HepG2 (cell line): ENCODE measurements around the gene MAD2L2. TPM values are rescaled to one million over a fixed set of nuclear protein-coding genes. Genes with fewer than 3 reads are reported as not detected.
A peak's percentile ranks its signal among the peaks of the same experiment; 100 is the strongest.

Source experiments
- ATAC-seq: fragments of 200-7000 bp; cut with Tn5 transposase; 3 replicates; pipeline ENCODE4 v1.9.1; 2020; ENCODE audit warnings: mild to moderate bottlenecking, moderate library complexity
- BruUV-seq: library from RNA; stranded (reverse); fragments of 400-500 nt; replicated peaks from 2 replicates; lab custom pipeline; 2021; lab: Mats Ljungman, UMichigan
- CTCF ChIA-PET: fragments of 300-600 bp; formaldehyde crosslinking; extraction: SDS; loops from one replicate; lab custom pipeline; 2021; ENCODE audit warnings: low total read pairs, inconsistent platforms, low intra/inter-chr PET ratio; lab: Yijun Ruan, JAX
- POLR2A ChIA-PET: fragments of 350-600 bp; sonication (Branson Sonifier 250); formaldehyde crosslinking; loops from one replicate; lab custom pipeline; 2020; ENCODE audit warnings: antibody characterized with exemption, inconsistent platforms; lab: Yijun Ruan, JAX
- DNase-seq: peaks from one replicate; pipeline ENCODE4 v3.0.0-alpha.2; 2015; ENCODE audit warnings: low spot score
- FAIRE-seq: peaks from 3 replicates; lab custom pipeline; 2011; peaks lifted over from hg19 to GRCh38; lab: Jason Lieb, UNC
- H2AFZ ChIP-seq: one replicate; pipeline ENCODE4 v1.6.1; 2011; ENCODE audit warnings: low read length, inconsistent platforms
- H3K27ac ChIP-seq: fragments of 300-600 bp; 3 replicates; pipeline ENCODE4 v1.8.0; 2011; ENCODE audit warnings: mixed run types, mild to moderate bottlenecking, mixed read lengths, low read length, inconsistent platforms; ENCODE audit not compliant: insufficient read depth; ENCODE audit errors: extremely low read length
- H3K27me3 ChIP-seq, 2 experiments: fragments of 200-600 bp in 1 of 2; 2 replicates in 1 of 2; 3 replicates in 1 of 2; pipeline versions ENCODE4 v1.6.0 to v1.8.0; 2011; ENCODE audit warnings: low read length in 2 of 2, mild to moderate bottlenecking in 2 of 2, moderate library complexity in 2 of 2, inconsistent platforms in 1 of 2; ENCODE audit not compliant: insufficient read depth in 2 of 2, control insufficient read depth in 1 of 2
- H3K36me3 ChIP-seq, 2 experiments: fragments of 200-600 bp in 1 of 2; replicated peaks in 1 of 2; 2 replicates in 1 of 2; 3 replicates in 1 of 2; pipeline versions ENCODE4 v1.5.1 to v1.8.0; 2011; ENCODE audit warnings: low read length in 2 of 2, inconsistent platforms in 1 of 2; ENCODE audit not compliant: insufficient read depth in 2 of 2, control insufficient read depth in 1 of 2
- H3K4me1 ChIP-seq: 2 replicates; pipeline ENCODE4 v1.5.1; 2012; ENCODE audit warnings: low read length, inconsistent platforms; ENCODE audit not compliant: insufficient read depth
- H3K4me2 ChIP-seq: 2 replicates; pipeline ENCODE4 v1.6.0; 2011; ENCODE audit warnings: low read depth, low read length, inconsistent platforms
- H3K4me3 ChIP-seq, 3 experiments: fragments of 200-600 bp in 1 of 3; sonication (generic), shearing (Covaris generic) in 1 of 3; replicated peaks in 1 of 3; 2 replicates each; pipeline ENCODE4 v1.5.1; 2011 to 2016; ENCODE audit warnings: low read length in 3 of 3, inconsistent platforms in 2 of 3, low read depth in 2 of 3, mild to moderate bottlenecking in 2 of 3, control low read depth in 1 of 3, mixed read lengths in 1 of 3; ENCODE audit not compliant: insufficient read depth in 1 of 3
- H3K79me2 ChIP-seq: one replicate; pipeline ENCODE4 v1.6.1; 2011; ENCODE audit warnings: low read length, inconsistent platforms; ENCODE audit not compliant: insufficient read depth
- H3K9ac ChIP-seq: 2 replicates; pipeline ENCODE4 v1.6.0; 2011; ENCODE audit warnings: mild to moderate bottlenecking, low read depth, low read length, inconsistent platforms; ENCODE audit not compliant: insufficient read depth
- H3K9me3 ChIP-seq: 2 replicates; pipeline ENCODE4 v1.5.1; 2012; ENCODE audit warnings: mild to moderate bottlenecking, low read length
- H4K20me1 ChIP-seq: 2 replicates; pipeline ENCODE4 v1.6.0; 2011; ENCODE audit warnings: inconsistent platforms, mild to moderate bottlenecking, low read length, moderate library complexity; ENCODE audit not compliant: insufficient read depth
- GTF2F1 ChIP-seq: fragments of 150-350 bp; IDR thresholded peaks from 2 replicates; pipeline ENCODE4 v1.6.1; 2014; ENCODE audit warnings: low read length
- LCORL ChIP-seq, 2 experiments: fragments of 450-650 bp in 1 of 2; sonication (generic) in 1 of 2; formaldehyde crosslinking in 1 of 2; IDR thresholded peaks; 2 replicates each; pipeline versions ENCODE4 v1.5.0 to v1.6.1; 2017 to 2020; ENCODE audit warnings: antibody characterized with exemption in 1 of 2, missing genetic modification reagents in 1 of 2
- RBFOX2 ChIP-seq: fragments of 200-400 bp; formaldehyde crosslinking; IDR thresholded peaks from 2 replicates; pipeline ENCODE4 v1.6.1; 2017; ENCODE audit warnings: low read depth, mild to moderate bottlenecking, low read length
- ZNF253 ChIP-seq: sonication (generic); formaldehyde crosslinking; IDR thresholded peaks from 2 replicates; pipeline ENCODE4 v1.8.0; 2022; ENCODE audit warnings: mild to moderate bottlenecking, missing genetic modification reagents, borderline replicate concordance
- ZSCAN25 ChIP-seq: sonication (generic); formaldehyde crosslinking; IDR thresholded peaks from 2 replicates; pipeline ENCODE4 v1.8.0; 2022; ENCODE audit warnings: mild to moderate bottlenecking, missing genetic modification reagents
- WGBS: methylation state at CpG from one replicate; pipeline ENCODE4 v1.1.6; 2017; ENCODE audit warnings: low lambda C conversion rate; 5-methylcytosine and 5-hydroxymethylcytosine counted together
- in situ Hi-C: cut with HindIII; loops from 2 replicates; pipeline ENCODE4 v1.10.0; 2017; ENCODE audit warnings: low pct_unique_long_range_greater_than_20kb; ENCODE audit not compliant: extremely low pct_ligation_motif_present
- intact Hi-C: fragments of 100-400 bp; cut with micrococcal nuclease; formaldehyde crosslinking; loops from one replicate; pipeline ENCODE4 v1.10.0; 2022; ENCODE audit not compliant: unreplicated experiment
- polyA plus RNA-seq, 8 experiments: library from polyadenylated mRNA; depleted of rRNA in 3 of 8; stranded (reverse) in 7 of 8; unstranded in 1 of 8; fragments of >200 nt; fragmentation: Illumina TruSeq in 4 of 8; extraction: Trizol in 4 of 8; gene quantifications; 2 replicates each; pipeline versions ENCODE4 v1.2.1 to v1.2.3, GENCODE V29; 2011 to 2016; ENCODE audit warnings: low read depth in 4 of 8, missing spikeins in 1 of 8, mixed read lengths in 1 of 8; ENCODE audit not compliant: insufficient read depth in 1 of 8
- total RNA-seq, 5 experiments: library from RNA; depleted of rRNA; stranded (reverse); fragments of >200 nt; fragmentation: Illumina TruSeq; extraction: Trizol; gene quantifications; 2 replicates each; pipeline ENCODE4 v1.2.3, GENCODE V29; 2016; ENCODE audit warnings: low read depth in 1 of 5

The MAD2L2 gene
- total and polyA plus RNA-seq, 2 of the 13 experiments (the other 11 are each of a cell fraction or from before 2014, with no cell fraction given), result 51.8 to 53.8 TPM

GRCh38 chr1:11658542-11658941 lies 22.4 kb downstream of the MAD2L2 start (continued):
- no peak for TF ChIP-seq ZNF253 (CRISPR knock-in tag)
- TF ChIP-seq RBFOX2, result peak; percentile 42; the same call in 1 of the 2 replicates

GRCh38 chr1:11657654-11658053 lies 23.3 kb downstream of the MAD2L2 start:
- ChIA-PET POLR2A (no interaction called here), CTCF (no interaction called here)
- FAIRE-seq (no peak), DNase-seq (no peak), ATAC-seq (no peak)
- H2AFZ ChIP-seq, result no peak overlapping the region
- intact Hi-C loops (no loop called here), in situ Hi-C loops (no loop called here)
- H3K9ac ChIP-seq, result no peak overlapping the region
- H3K36me3 ChIP-seq, result peaks cover 7 to 16% of the 10 kb centered on the region in 2 experiments
- H3K79me2 ChIP-seq, result peaks cover 6% of the 10 kb centered on the region
- H3K4me3 ChIP-seq, result no peak overlapping the region
- WGBS, result 72% methylated on average over 6 of the region's 6 CpGs
- TF ChIP-seq GTF2F1, result peak; percentile 51; the same call in 1 of the 2 replicates
- peak; percentile 98 for TF ChIP-seq LCORL (IDR thresholded peaks at IDR 0.05)
- no peak for TF ChIP-seq LCORL (CRISPR knock-in tag; IDR thresholded peaks at IDR 0.05)
- TF ChIP-seq ZSCAN25, result no peak
- H3K27me3 ChIP-seq, result no peaks in the 10 kb centered on the region
- H4K20me1 ChIP-seq, result no peaks in the 10 kb centered on the region; the same call in 1 of the 2 replicates
- H3K4me2 ChIP-seq, result no peak overlapping the region
- H3K27ac ChIP-seq, result no peak overlapping the region
- peaks cover 26% of the 10 kb centered on the region for H3K4me1 ChIP-seq
- H3K9me3 ChIP-seq, result no peaks in the 10 kb centered on the region
- BruUV-seq, result no TSS peak
